Karpas-422 (cell line): ENCODE measurements around the gene PHLPP1. TPM values are rescaled to one million over a fixed set of nuclear protein-coding genes. Genes with fewer than 3 reads are reported as not detected.
"Not testable (repeated sequence)": the region's sequence is repeated elsewhere in the genome, so short reads cannot be mapped to it uniquely, and the experiment has no call there.

Experiments
- DNase-seq: peaks from one replicate; pipeline ENCODE4 v3.0.0-alpha.2; 2015
- H2AFZ ChIP-seq: fragments of 200-600 bp; sonication (generic); 2 replicates; pipeline ENCODE4 v1.6.1; 2014; ENCODE audit warnings: antibody characterized with exemption, low read length, mixed read lengths
- H3K27ac ChIP-seq: fragments of 200-600 bp; sonication (generic); 2 replicates; pipeline ENCODE4 v1.5.1; 2014; ENCODE audit warnings: mild to moderate bottlenecking, low read length, moderate library complexity
- H3K27me3 ChIP-seq: fragments of 200-600 bp; sonication (generic); 2 replicates; pipeline ENCODE4 v1.6.1; 2014; ENCODE audit warnings: low read length, mixed read lengths
- H3K36me3 ChIP-seq: fragments of 200-600 bp; sonication (generic); 2 replicates; pipeline ENCODE4 v1.6.1; 2014; ENCODE audit warnings: low read length, mixed read lengths; ENCODE audit not compliant: insufficient read depth
- H3K4me1 ChIP-seq: fragments of 200-600 bp; sonication (generic); 2 replicates; pipeline ENCODE4 v1.6.1; 2014; ENCODE audit warnings: mild to moderate bottlenecking, low read length, mixed read lengths
- H3K4me2 ChIP-seq: fragments of 200-600 bp; sonication (generic); 2 replicates; pipeline ENCODE4 v1.6.1; 2014; ENCODE audit warnings: low read length, low read depth, mild to moderate bottlenecking; ENCODE audit not compliant: poor library complexity, severe bottlenecking
- H3K4me3 ChIP-seq: fragments of 200-600 bp; sonication (generic); 2 replicates; pipeline ENCODE4 v1.5.1; 2014; ENCODE audit warnings: mild to moderate bottlenecking, antibody characterized with exemption, low read length, mixed read lengths
- H3K79me2 ChIP-seq: fragments of 200-600 bp; sonication (generic); 2 replicates; pipeline ENCODE4 v1.6.1; 2014; ENCODE audit warnings: mild to moderate bottlenecking, low read length, mixed read lengths
- H3K9ac ChIP-seq: fragments of 200-600 bp; sonication (generic); 2 replicates; pipeline ENCODE4 v1.6.0; 2014; ENCODE audit warnings: low read length
- H3K9me2 ChIP-seq: fragments of 200-600 bp; sonication (generic), shearing (Covaris generic); replicated peaks from 2 replicates; pipeline ENCODE4 v1.6.0; 2014; ENCODE audit warnings: mild to moderate bottlenecking, low read length, moderate library complexity; ENCODE audit not compliant: insufficient read depth
- H3K9me3 ChIP-seq: fragments of 300-700, 200-600 bp; sonication (generic); 2 replicates; pipeline ENCODE4 v1.6.1; 2014; ENCODE audit warnings: low read length, mixed read lengths
- H4K20me1 ChIP-seq: fragments of 200-600 bp; sonication (generic); 2 replicates; pipeline ENCODE4 v1.6.1; 2014; ENCODE audit warnings: mild to moderate bottlenecking, antibody characterized with exemption, low read length, low read depth; ENCODE audit not compliant: insufficient read depth
- total RNA-seq: library from RNA; depleted of rRNA; stranded (reverse); fragments of >200 nt; shearing (Covaris generic); gene quantifications from 2 replicates; pipeline ENCODE4 v1.2.3, GENCODE V29; 2014; ENCODE audit warnings: low replicate concordance

PHLPP1 gene
- total RNA-seq, 1 experiment from 2014 or later = 6.3 TPM

DNA sequence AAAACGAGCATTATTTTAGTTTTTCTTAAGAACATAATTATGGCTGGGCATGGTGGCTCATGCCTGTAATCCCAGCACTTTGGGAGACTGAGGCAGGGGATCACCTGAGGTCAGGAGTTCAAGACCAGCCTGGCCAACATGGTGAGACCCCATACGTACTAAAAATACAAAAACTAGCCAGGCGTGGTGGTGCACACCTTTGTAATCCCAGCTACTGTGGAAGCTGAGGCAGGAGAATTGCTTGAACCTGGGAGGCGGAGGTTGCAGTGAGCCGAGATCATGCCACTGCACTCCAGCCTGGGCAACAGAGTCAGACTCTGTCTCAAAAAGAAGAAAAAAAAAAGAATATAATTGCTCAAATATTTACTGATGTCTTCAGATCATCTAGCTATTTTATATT lies 25.3 kb downstream of the PHLPP1 start:
- H3K4me3 ChIP-seq, H3K27me3 ChIP-seq, H3K9ac ChIP-seq, H4K20me1 ChIP-seq, H3K9me3 ChIP-seq, DNase-seq, H3K27ac ChIP-seq, H3K9me2 ChIP-seq, H3K4me2 ChIP-seq, H2AFZ ChIP-seq, H3K36me3 ChIP-seq, H3K79me2 ChIP-seq: not testable (repeated sequence)
- peaks cover 10% of the 10 kb centered on the region for H3K4me1 ChIP-seq

DNA sequence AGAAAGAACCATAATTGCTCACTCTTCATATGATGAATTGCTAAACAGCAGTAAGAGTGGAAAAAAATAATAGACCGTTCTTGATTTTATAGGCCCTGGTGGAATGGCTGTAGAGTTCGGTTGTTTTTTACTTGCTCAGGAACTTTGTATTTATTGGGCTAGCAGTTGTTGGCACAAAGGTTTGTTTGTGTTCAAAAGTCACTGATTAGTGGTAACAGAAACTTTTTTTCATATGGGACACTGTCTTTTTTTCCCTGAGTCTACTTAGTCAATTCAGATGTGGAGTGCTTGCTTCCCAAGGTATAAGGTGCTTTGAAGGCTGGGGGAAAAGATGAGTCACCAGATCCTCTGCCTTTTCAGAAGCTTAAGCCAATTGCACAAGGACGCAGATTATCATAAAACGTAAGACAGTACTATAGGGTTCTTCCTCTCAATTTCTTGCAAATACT lies 25.8 kb downstream of the PHLPP1 start:
- Histone ChIP-seq H3K4me1 (peaks cover 10% of the 10 kb centered on the region), H3K27ac (no peak overlapping the region), H3K27me3 (no peaks in the 10 kb centered on the region), H4K20me1 (no peaks in the 10 kb centered on the region), H3K4me3 (no peak overlapping the region), H3K9me3 (no peaks in the 10 kb centered on the region), H3K79me2 (no peaks in the 10 kb centered on the region), H3K9ac (no peak overlapping the region), H3K9me2 (no peaks in the 10 kb centered on the region), H3K4me2 (no peak overlapping the region), H3K36me3 (no peaks in the 10 kb centered on the region), H2AFZ (no peak overlapping the region)
- peak; percentile 41 for DNase-seq

- Histone ChIP-seq H3K79me2 (no peaks in the 10 kb centered on the region), H3K9me2 (no peaks in the 10 kb centered on the region), H3K4me2 (no peak overlapping the region)
Measured at GRCh38 chr18:62741584-62741983, 26.2 kb downstream of the PHLPP1 start.

GRCh38 chr18:62744076-62744968 lies 29.0 kb downstream of the PHLPP1 start:
- no peaks in the 10 kb centered on the region for H3K9me2 ChIP-seq
- no peak overlapping the region for H2AFZ ChIP-seq
- H3K36me3 ChIP-seq = no peaks in the 10 kb centered on the region
- DNase-seq = no peak
- H3K27me3 ChIP-seq = no peaks in the 10 kb centered on the region
- no peaks in the 10 kb centered on the region for H3K79me2 ChIP-seq
- H3K4me2 ChIP-seq = no peak overlapping the region
- H3K4me1 ChIP-seq = peaks cover 10% of the 10 kb centered on the region
- no peak overlapping the region for H3K4me3 ChIP-seq
- no peak overlapping the region for H3K9ac ChIP-seq
- no peaks in the 10 kb centered on the region for H3K9me3 ChIP-seq
- 0 out of 2 replicates have a peak, but pooled peaks cover 3% of the 10 kb centered on the region for H4K20me1 ChIP-seq
- H3K27ac ChIP-seq = no peak overlapping the region

More at GRCh38 chr18:62741584-62741983, 26.2 kb downstream of the PHLPP1 start:
- H3K36me3 ChIP-seq = no peaks in the 10 kb centered on the region
- no peaks in the 10 kb centered on the region for H3K27me3 ChIP-seq
- no peak overlapping the region for H2AFZ ChIP-seq
- H3K27ac ChIP-seq = no peak overlapping the region
- no peak overlapping the region for H3K4me3 ChIP-seq
- no peak for DNase-seq
- H3K9ac ChIP-seq = no peak overlapping the region
- no peaks in the 10 kb centered on the region for H3K9me3 ChIP-seq
- no peaks in the 10 kb centered on the region for H4K20me1 ChIP-seq
- peaks cover 10% of the 10 kb centered on the region for H3K4me1 ChIP-seq

DNA sequence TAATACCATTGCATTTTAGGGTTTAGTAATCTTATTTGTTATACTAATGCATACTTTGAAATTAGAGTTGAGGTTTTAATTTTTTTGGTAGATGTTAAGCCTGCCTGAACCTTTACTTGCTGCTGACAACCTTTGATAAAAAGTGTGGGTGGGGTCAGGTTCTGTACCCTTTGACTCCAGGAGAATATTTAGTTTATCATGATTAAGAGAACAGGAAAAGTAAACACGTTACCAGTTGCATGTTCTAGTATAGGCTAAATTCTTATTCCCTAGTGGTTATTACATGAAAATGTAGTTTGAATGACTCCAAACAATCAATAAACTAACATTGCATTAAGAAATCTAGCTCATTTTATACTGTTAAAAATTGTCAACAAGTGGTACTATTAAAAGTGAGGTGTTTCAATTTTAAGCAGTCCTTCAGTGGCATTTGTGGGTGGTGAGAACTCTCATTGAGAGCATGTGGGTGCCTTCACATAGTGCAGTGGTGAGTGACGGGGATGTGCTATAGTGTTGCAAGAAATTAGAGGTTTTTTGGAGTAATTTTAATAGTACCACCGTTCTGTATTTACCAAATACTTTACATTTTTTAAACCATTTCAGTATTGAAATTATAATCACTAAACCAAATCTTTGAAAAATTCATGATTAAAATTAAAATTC lies 29.9 kb downstream of the PHLPP1 start:
- Histone ChIP-seq H3K9me2 (no peaks in the 10 kb centered on the region), H3K36me3 (no peaks in the 10 kb centered on the region), H3K27me3 (no peaks in the 10 kb centered on the region), H3K79me2 (no peaks in the 10 kb centered on the region), H3K4me3 (no peak overlapping the region), H3K27ac (no peak overlapping the region), H3K9ac (no peak overlapping the region), H4K20me1 (0 out of 2 replicates have a peak, but pooled peaks cover 3% of the 10 kb centered on the region), H3K9me3 (no peaks in the 10 kb centered on the region), H3K4me2 (no peak overlapping the region), H2AFZ (no peak overlapping the region), H3K4me1 (peaks cover 10% of the 10 kb centered on the region)
- no peak for DNase-seq

- H3K4me1 ChIP-seq = peaks cover 2% of the 10 kb centered on the region; the same call in 1 of the 2 replicates
- no peaks in the 10 kb centered on the region for H3K9me3 ChIP-seq
- H3K36me3 ChIP-seq = no peaks in the 10 kb centered on the region
- no peaks in the 10 kb centered on the region for H3K27me3 ChIP-seq
- H3K79me2 ChIP-seq = no peaks in the 10 kb centered on the region
- no peak overlapping the region for H3K4me2 ChIP-seq
- peaks cover 3% of the 10 kb centered on the region; the same call in 1 of the 2 replicates for H4K20me1 ChIP-seq
- H2AFZ ChIP-seq = no peak overlapping the region
- H3K27ac ChIP-seq = no peak overlapping the region
- DNase-seq = no peak
- no peak overlapping the region for H3K9ac ChIP-seq
- no peak overlapping the region for H3K4me3 ChIP-seq
- no peaks in the 10 kb centered on the region for H3K9me2 ChIP-seq
Measured at GRCh38 chr18:62749389-62749788, 34.0 kb downstream of the PHLPP1 start.

DNA sequence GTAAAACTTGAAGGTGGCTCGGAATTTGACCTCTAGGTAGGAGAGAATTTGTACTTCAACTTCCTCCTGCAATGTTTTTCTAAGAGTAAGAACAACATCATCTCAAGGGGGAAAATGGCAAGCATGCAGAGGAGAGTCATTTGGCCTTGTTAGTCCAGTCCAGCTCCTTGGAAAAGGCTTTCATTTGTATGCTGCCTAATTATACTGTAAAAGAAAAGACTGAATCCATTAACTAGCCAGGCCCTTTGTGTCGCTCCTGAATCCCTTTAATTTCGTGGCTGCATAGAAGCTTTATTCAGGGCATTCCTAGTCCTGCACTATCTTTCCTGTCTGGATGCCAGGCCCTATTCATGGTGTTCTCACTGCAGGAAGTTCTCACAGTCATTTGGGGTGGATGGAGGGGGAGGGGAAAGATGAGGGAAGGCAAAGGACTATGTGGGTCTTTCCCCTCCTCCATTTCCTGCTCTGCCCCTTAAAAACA lies 36.0 kb downstream of the PHLPP1 start:
- Histone ChIP-seq H3K79me2 (no peaks in the 10 kb centered on the region), H3K36me3 (no peaks in the 10 kb centered on the region), H4K20me1 (peaks cover 3% of the 10 kb centered on the region; the same call in 1 of the 2 replicates), H3K9me3 (no peaks in the 10 kb centered on the region), H3K9ac (no peak overlapping the region), H3K9me2 (no peaks in the 10 kb centered on the region), H2AFZ (no peak overlapping the region), H3K4me3 (no peak overlapping the region), H3K4me1 (no peaks in the 10 kb centered on the region), H3K27ac (no peak overlapping the region), H3K4me2 (no peak overlapping the region), H3K27me3 (no peaks in the 10 kb centered on the region)
- DNase-seq = no peak

DNA sequence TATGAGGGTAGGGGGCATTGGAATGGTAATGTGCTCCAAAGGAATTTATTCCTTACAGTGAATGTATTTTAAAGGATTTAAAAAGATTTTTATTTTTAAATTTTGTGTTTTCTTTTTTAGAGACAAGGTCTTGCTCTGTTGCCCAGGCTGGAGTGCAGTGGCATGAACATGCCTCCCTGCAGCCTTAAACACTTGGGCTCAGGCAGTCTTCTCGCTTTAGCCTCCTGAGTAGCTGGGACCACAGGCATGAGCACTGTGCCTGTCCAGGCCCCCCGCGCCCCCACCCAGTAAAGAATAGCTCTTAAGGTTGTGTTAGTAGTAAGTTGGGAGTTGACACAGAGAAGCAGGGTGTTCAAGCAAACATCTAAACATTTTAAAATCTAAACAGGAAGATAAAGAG lies 36.6 kb downstream of the PHLPP1 start:
- H3K27me3 ChIP-seq = no peaks in the 10 kb centered on the region
- H3K9ac ChIP-seq = no peak overlapping the region
- peaks cover 6% of the 10 kb centered on the region; the same call in 1 of the 2 replicates for H4K20me1 ChIP-seq
- no peaks in the 10 kb centered on the region for H3K9me2 ChIP-seq
- no peaks in the 10 kb centered on the region for H3K9me3 ChIP-seq
- no peak overlapping the region for H3K4me2 ChIP-seq
- H3K4me1 ChIP-seq = no peaks in the 10 kb centered on the region
- H3K27ac ChIP-seq = no peak overlapping the region
- no peak for DNase-seq
- H2AFZ ChIP-seq = no peak overlapping the region
- no peaks in the 10 kb centered on the region for H3K36me3 ChIP-seq
- no peak overlapping the region for H3K4me3 ChIP-seq
- no peaks in the 10 kb centered on the region for H3K79me2 ChIP-seq
